ENCODE results near the gene PIK3CB. TPM values are rescaled to one million over a fixed set of nuclear protein-coding genes. Genes with fewer than 3 reads are reported as not detected.

The PIK3CB gene
- total RNA-seq, 1 experiment from 2014 or later = 73.9 TPM

- ChIA-PET POLR2A (no interaction called here), CTCF (no interaction called here)
- no peak for DNase-seq (ENCODE audit: low read depth, low spot score)
- no peaks in the 10 kb centered on the region for H3K36me3 ChIP-seq (ENCODE audit: control insufficient read depth, insufficient read depth, low read length)
- no TSS peak for BruUV-seq (replicated peaks)
- peaks cover 3% of the 10 kb centered on the region; the same call in 1 of the 2 replicates for H3K4me1 ChIP-seq (ENCODE audit: control insufficient read depth, insufficient read depth, low read length)
- no peaks in the 10 kb centered on the region for H3K27me3 ChIP-seq (ENCODE audit: control insufficient read depth, insufficient read depth, low read length)
- no peak overlapping the region for H3K4me3 ChIP-seq (ENCODE audit: low read depth in 2 of 2, low read length in 2 of 2)
- intact Hi-C loops (cut with micrococcal nuclease; ENCODE audit: unreplicated experiment) (no loop called here), in situ Hi-C loops (cut with HindIII; ENCODE audit: low pct_unique_long_range_greater_than_20kb, low sequenced_read_pairs) (no loop called here)
- H3K27ac ChIP-seq (ENCODE audit: low read length) = no peak overlapping the region
- ATAC-seq = no peak
- TF ChIP-seq POLR2AphosphoS5 (IDR thresholded peaks at IDR 0.05; ENCODE audit: low read depth, low read length) = no peak
- no peak for TF ChIP-seq CTCF (IDR thresholded peaks at IDR 0.05)
- TF ChIP-seq REST (IDR thresholded peaks at IDR 0.05; ENCODE audit: insufficient read depth in 1 of 2, low read depth in 2 of 2, low read length in 1 of 2) = no peak
- TF ChIP-seq TCF7L2 (IDR thresholded peaks at IDR 0.05; ENCODE audit: low read depth, low read length) = no peak
- TF ChIP-seq SIN3A (IDR thresholded peaks at IDR 0.05; ENCODE audit: borderline replicate concordance, insufficient read depth, low read depth, low read length) = no peak
- no peaks in the 10 kb centered on the region for H3K9me3 ChIP-seq (ENCODE audit: control insufficient read depth, insufficient read depth, low read depth, low read length)
These were observed 210.2 kb downstream of the PIK3CB start for GRCh38 chr3:138624518-138624917.

- ATAC-seq (no peak), DNase-seq (ENCODE audit: low read depth, low spot score) (no peak)
- no peaks in the 10 kb centered on the region for H3K36me3 ChIP-seq (ENCODE audit: control insufficient read depth, insufficient read depth, low read length)
- H3K4me3 ChIP-seq (ENCODE audit: low read depth in 2 of 2, low read length in 2 of 2) = no peak overlapping the region
- H3K9me3 ChIP-seq (ENCODE audit: control insufficient read depth, insufficient read depth, low read depth, low read length) = no peaks in the 10 kb centered on the region
- H3K27ac ChIP-seq (ENCODE audit: low read length) = no peak overlapping the region
- POLR2A ChIA-PET = no interaction called here
- in situ Hi-C loops (cut with HindIII; ENCODE audit: low pct_unique_long_range_greater_than_20kb, low sequenced_read_pairs) = no loop called here
- H3K27me3 ChIP-seq (ENCODE audit: control insufficient read depth, insufficient read depth, low read length) = no peaks in the 10 kb centered on the region
- TF ChIP-seq POLR2AphosphoS5 (IDR thresholded peaks at IDR 0.05; ENCODE audit: low read depth, low read length) (no peak), CTCF (IDR thresholded peaks at IDR 0.05) (no peak), SIN3A (IDR thresholded peaks at IDR 0.05; ENCODE audit: borderline replicate concordance, insufficient read depth, low read depth, low read length) (no peak), REST (IDR thresholded peaks at IDR 0.05; ENCODE audit: insufficient read depth in 1 of 2, low read depth in 2 of 2, low read length in 1 of 2) (no peak), TCF7L2 (IDR thresholded peaks at IDR 0.05; ENCODE audit: low read depth, low read length) (no peak)
- BruUV-seq (replicated peaks) = no TSS peak
- 0 out of 2 replicates have a peak, but pooled peaks cover 7% of the 10 kb centered on the region for H3K4me1 ChIP-seq (ENCODE audit: control insufficient read depth, insufficient read depth, low read length)
- intact Hi-C loops (cut with micrococcal nuclease; ENCODE audit: unreplicated experiment) = no loop called here
- CTCF ChIA-PET = no interaction called here
These were observed 214.3 kb downstream of the PIK3CB start for GRCh38 chr3:138620431-138620830.
